ENCODE data around the gene MAGI3. TPM values are rescaled to one million over a fixed set of nuclear protein-coding genes. Genes with fewer than 3 reads are reported as not detected.

Gene MAGI3
- total and polyA plus RNA-seq, 4 donors = 3.0 to 28.8 (median 7.5) TPM

DNA sequence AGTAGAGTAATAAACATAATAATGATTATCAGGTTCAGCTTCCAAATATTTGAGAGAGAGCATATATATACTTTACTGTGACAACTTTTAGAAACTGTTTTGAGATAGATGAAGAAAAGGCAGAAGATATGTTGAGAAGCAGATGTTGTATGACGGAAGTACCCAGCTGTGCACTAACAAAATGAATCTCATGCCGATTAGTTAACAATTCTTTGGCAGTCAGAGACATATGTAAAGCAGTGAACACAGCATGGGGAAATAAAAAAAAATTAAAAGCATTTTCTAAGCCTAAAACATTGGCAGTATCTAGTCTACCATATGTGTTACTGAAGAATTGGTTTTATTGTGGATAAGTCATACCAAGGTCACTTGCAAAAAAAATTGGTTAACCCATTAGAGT is 51.8 kb downstream of the MAGI3 start (continued):
- TF ChIP-seq, protein P1, sequence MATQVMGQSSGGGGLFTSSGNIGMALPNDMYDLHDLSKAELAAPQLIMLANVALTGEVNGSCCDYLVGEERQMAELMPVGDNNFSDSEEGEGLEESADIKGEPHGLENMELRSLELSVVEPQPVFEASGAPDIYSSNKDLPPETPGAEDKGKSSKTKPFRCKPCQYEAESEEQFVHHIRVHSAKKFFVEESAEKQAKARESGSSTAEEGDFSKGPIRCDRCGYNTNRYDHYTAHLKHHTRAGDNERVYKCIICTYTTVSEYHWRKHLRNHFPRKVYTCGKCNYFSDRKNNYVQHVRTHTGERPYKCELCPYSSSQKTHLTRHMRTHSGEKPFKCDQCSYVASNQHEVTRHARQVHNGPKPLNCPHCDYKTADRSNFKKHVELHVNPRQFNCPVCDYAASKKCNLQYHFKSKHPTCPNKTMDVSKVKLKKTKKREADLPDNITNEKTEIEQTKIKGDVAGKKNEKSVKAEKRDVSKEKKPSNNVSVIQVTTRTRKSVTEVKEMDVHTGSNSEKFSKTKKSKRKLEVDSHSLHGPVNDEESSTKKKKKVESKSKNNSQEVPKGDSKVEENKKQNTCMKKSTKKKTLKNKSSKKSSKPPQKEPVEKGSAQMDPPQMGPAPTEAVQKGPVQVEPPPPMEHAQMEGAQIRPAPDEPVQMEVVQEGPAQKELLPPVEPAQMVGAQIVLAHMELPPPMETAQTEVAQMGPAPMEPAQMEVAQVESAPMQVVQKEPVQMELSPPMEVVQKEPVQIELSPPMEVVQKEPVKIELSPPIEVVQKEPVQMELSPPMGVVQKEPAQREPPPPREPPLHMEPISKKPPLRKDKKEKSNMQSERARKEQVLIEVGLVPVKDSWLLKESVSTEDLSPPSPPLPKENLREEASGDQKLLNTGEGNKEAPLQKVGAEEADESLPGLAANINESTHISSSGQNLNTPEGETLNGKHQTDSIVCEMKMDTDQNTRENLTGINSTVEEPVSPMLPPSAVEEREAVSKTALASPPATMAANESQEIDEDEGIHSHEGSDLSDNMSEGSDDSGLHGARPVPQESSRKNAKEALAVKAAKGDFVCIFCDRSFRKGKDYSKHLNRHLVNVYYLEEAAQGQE (IDR thresholded peaks at IDR 0.05) = no peak
- no peak for TF ChIP-seq HNF4A (conservative IDR thresholded peaks at IDR 0.05)
- TF ChIP-seq YY1 (IDR thresholded peaks at IDR 0.05) = no peak

DNA sequence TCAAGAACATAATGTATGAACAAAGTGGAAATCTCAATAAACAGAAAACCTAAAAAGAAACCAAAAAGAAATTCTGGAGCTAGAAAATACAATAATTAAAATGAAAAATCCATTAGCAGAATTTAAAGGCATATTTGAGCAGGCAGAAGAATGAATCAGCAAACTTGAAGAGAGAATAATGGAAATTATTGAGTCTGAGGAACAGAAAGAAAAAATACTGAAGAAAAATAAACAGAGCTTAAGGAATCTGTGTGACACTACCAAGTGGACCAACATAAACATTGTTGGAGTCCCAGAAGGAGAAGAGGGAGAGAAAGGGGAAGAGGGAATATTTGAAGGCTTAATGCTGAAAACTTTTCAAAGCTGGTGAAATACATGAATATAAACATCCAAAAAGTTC is 54.5 kb downstream of the MAGI3 start:
- Histone ChIP-seq H3K36me3 (ENCODE audit: control insufficient read depth in 4 of 4, insufficient read depth in 3 of 4, low read depth in 1 of 4, low read length in 3 of 4) (no peaks in the 10 kb centered on the region), H3K27me3 (ENCODE audit: control insufficient read depth in 4 of 4, insufficient read depth in 4 of 4, low read length in 3 of 4) (no peaks in the 10 kb centered on the region), H3K27ac (ENCODE audit: low read depth in 1 of 2, low read length in 2 of 2) (no peak overlapping the region), H3K4me3 (ENCODE audit: low read depth in 1 of 3, low read length in 3 of 3) (no peak overlapping the region), H3K9me3 (ENCODE audit: control insufficient read depth in 4 of 4, low read length in 3 of 4) (no peaks in the 10 kb centered on the region), H3K4me1 (ENCODE audit: control insufficient read depth in 4 of 4, insufficient read depth in 4 of 4, low read length in 3 of 4) (no peaks in the 10 kb centered on the region), H3K9ac (ENCODE audit: low read depth in 1 of 2, low read length in 2 of 2) (no peak overlapping the region)
- TF ChIP-seq, protein P2, sequence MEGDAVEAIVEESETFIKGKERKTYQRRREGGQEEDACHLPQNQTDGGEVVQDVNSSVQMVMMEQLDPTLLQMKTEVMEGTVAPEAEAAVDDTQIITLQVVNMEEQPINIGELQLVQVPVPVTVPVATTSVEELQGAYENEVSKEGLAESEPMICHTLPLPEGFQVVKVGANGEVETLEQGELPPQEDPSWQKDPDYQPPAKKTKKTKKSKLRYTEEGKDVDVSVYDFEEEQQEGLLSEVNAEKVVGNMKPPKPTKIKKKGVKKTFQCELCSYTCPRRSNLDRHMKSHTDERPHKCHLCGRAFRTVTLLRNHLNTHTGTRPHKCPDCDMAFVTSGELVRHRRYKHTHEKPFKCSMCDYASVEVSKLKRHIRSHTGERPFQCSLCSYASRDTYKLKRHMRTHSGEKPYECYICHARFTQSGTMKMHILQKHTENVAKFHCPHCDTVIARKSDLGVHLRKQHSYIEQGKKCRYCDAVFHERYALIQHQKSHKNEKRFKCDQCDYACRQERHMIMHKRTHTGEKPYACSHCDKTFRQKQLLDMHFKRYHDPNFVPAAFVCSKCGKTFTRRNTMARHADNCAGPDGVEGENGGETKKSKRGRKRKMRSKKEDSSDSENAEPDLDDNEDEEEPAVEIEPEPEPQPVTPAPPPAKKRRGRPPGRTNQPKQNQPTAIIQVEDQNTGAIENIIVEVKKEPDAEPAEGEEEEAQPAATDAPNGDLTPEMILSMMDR (IDR thresholded peaks at IDR 0.05; ENCODE audit: low read depth, low read length, missing input control) = no peak
- TF ChIP-seq, protein P3, sequence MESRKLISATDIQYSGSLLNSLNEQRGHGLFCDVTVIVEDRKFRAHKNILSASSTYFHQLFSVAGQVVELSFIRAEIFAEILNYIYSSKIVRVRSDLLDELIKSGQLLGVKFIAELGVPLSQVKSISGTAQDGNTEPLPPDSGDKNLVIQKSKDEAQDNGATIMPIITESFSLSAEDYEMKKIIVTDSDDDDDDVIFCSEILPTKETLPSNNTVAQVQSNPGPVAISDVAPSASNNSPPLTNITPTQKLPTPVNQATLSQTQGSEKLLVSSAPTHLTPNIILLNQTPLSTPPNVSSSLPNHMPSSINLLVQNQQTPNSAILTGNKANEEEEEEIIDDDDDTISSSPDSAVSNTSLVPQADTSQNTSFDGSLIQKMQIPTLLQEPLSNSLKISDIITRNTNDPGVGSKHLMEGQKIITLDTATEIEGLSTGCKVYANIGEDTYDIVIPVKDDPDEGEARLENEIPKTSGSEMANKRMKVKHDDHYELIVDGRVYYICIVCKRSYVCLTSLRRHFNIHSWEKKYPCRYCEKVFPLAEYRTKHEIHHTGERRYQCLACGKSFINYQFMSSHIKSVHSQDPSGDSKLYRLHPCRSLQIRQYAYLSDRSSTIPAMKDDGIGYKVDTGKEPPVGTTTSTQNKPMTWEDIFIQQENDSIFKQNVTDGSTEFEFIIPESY (IDR thresholded peaks at IDR 0.05) = no peak
- TF ChIP-seq, protein P1 (IDR thresholded peaks at IDR 0.05) = no peak
- TF ChIP-seq GABPA (IDR thresholded peaks at IDR 0.05 in 1 of 2, conservative IDR thresholded peaks at IDR 0.05 in 1 of 2) (no peak), EGR1 (IDR thresholded peaks at IDR 0.05; ENCODE audit: low read depth in 2 of 2) (no peak)
- no peak for DNase-seq (ENCODE audit: low spot score)

DNA sequence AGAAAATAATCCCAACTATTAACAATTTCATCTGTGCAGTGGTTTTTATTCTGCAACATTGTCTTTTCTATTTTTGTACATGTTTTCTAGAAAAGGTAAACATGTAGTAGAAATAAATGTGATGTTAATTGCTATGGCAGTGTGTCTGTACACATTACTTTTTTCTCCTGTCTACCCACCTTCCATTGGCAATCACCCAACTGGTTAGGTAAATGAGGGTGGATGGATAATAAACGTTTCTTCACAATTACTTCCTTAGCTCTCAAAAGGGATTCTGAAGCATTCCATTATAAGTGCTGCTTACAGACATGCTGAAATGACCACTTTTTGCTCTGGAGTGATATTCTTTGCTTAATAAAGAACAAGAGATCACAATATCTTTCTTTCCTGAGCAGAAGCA is 61.4 kb downstream of the MAGI3 start:
- DNase-seq (ENCODE audit: low spot score) = no peak
- no peak overlapping the region for H3K4me3 ChIP-seq (ENCODE audit: low read depth in 1 of 3, low read length in 3 of 3)
- 3% methylated on average over 1 of the region's 1 CpG for WGBS
- no peak overlapping the region for H3K9ac ChIP-seq (ENCODE audit: low read depth in 1 of 2, low read length in 2 of 2)
- no peaks in the 10 kb centered on the region for H3K27me3 ChIP-seq (ENCODE audit: control insufficient read depth in 4 of 4, insufficient read depth in 4 of 4, low read length in 3 of 4)
- H3K9me3 ChIP-seq (ENCODE audit: control insufficient read depth in 4 of 4, low read length in 3 of 4) = no peaks in the 10 kb centered on the region
- H3K36me3 ChIP-seq (ENCODE audit: control insufficient read depth in 4 of 4, insufficient read depth in 3 of 4, low read depth in 1 of 4, low read length in 3 of 4) = no peaks in the 10 kb centered on the region
- peaks cover 0 to 12% (median 7%) of the 10 kb centered on the region in 4 donors for H3K4me1 ChIP-seq (ENCODE audit: control insufficient read depth in 4 of 4, insufficient read depth in 4 of 4, low read length in 3 of 4)
- H3K27ac ChIP-seq (ENCODE audit: low read depth in 1 of 2, low read length in 2 of 2) = no peak overlapping the region
- TF ChIP-seq, protein P1 (IDR thresholded peaks at IDR 0.05) = no peak
- TF ChIP-seq, protein P4, sequence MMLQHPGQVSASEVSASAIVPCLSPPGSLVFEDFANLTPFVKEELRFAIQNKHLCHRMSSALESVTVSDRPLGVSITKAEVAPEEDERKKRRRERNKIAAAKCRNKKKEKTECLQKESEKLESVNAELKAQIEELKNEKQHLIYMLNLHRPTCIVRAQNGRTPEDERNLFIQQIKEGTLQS (IDR thresholded peaks at IDR 0.05) = no peak
- TF ChIP-seq TAF1 (conservative IDR thresholded peaks at IDR 0.05) (no peak), HNF4G (IDR thresholded peaks at IDR 0.05) (no peak), RXRA (IDR thresholded peaks at IDR 0.05) (no peak)
- TF ChIP-seq, protein P2 (IDR thresholded peaks at IDR 0.05; ENCODE audit: low read depth, low read length, missing input control) = no peak

Measured in liver (tissue), 9 donors.